HG02981 (cell line): ENCODE data around the gene RHO.
"Not testable (repeated sequence)": the region's sequence is repeated elsewhere in the genome, so short reads cannot be mapped to it uniquely, and the experiment has no call there.

Experiments used
- ATAC-seq: cut with Tn5 transposase; IDR thresholded peaks from one replicate; pipeline ENCODE4 v1.9.1; 2021; ENCODE audit warnings: mild to moderate bottlenecking, moderate library complexity; ENCODE audit not compliant: unreplicated experiment

Gene RHO

DNA sequence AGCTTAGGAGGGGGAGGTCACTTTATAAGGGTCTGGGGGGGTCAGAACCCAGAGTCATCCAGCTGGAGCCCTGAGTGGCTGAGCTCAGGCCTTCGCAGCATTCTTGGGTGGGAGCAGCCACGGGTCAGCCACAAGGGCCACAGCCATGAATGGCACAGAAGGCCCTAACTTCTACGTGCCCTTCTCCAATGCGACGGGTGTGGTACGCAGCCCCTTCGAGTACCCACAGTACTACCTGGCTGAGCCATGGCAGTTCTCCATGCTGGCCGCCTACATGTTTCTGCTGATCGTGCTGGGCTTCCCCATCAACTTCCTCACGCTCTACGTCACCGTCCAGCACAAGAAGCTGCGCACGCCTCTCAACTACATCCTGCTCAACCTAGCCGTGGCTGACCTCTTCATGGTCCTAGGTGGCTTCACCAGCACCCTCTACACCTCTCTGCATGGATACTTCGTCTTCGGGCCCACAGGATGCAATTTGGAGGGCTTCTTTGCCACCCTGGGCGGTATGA is at the start of gene RHO:
TSS of gene RHO (plus strand) at position 51 of the 512 bp plus-strand sequence. CDS start at position 146, 95 bp downstream.
- ATAC-seq: no peak

DNA sequence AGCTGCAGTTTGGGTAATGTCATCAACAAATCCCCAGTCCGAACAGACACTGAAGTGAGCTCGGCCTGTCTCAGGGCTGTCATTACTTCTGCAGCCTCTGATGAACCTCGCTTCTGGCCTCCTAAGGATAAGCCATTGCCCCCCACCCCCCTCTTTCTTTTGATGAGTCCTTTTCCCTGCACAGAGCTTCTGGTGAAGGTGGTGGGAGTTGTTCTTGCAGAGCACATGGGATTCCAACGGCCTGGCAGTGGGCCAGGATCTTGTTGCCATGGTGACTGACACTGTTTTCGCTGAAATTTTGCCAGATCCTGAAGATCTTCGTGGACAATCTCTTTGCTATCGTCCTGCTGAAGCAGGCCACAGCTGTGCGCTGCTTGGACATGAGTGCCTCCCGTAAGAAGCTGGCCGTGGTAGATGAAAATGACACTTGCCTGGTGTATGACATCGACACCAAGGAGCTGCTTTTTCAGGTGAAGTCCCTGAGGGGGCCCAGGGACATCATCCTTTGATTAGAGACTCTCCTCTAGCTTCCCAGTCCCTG is 47.1 kb upstream of the RHO start:
- ATAC-seq: not testable (repeated sequence)

DNA sequence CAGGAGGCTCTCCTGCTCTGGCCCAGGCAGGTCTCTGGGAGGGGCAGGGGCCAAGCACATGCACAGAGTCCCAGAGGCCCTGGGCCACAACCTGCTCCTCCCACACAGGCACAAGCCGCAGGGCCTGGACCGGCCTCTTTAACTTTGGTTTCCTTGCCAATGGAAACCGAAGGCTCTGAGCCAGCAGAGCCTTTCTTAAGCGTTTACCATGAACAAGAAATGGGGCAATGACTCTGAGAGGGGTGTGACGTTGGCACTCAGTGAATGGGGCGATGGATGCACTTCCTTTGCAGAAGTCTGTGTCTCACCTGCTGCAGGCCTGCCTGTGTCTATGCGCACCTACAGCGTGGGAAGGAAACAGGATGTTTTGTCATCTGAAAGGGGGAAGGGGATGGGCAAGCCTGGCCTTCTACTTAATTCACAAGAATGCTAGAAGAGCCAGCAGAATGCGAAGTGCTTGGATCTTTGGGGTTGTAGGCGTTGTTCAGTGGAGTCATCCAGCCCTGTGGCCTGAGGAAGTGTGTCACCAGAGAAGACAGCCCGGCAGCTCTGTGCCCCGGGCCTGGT is 46.6 kb upstream of the RHO start:
- no peak for ATAC-seq

GRCh38 chr3:129482721-129483120 is 45.7 kb upstream of the RHO start:
- no peak for ATAC-seq

DNA sequence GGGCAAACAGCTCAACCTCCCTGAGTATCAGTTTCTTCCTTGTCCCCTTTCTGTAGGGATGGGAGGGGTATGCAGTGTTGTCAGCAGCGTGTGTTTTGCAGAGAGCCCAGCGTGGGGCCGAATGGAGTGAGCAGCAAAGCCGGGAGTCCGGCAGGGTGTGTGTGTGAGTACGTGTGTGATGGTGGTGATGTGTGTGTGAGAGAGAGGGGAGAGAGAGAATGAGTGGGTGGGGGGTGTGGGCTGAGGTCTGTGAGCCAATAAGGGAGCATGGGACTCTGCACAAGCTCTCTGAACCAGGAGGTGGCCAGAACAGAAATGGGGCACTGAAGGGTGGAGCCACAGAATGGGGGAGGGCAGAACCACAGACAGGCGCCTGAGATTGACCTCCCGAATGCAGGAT is 44.6 kb upstream of the RHO start:
- no peak for ATAC-seq

- ATAC-seq: not testable (repeated sequence)
Observed at GRCh38 chr3:129485146-129485545, 43.3 kb upstream of the RHO start.

- no peak for ATAC-seq
Observed at GRCh38 chr3:129485721-129486663, 42.4 kb upstream of the RHO start.

- ATAC-seq: no peak
Observed at GRCh38 chr3:129486664-129487035, 41.8 kb upstream of the RHO start.

- no peak for ATAC-seq
Observed at GRCh38 chr3:129487183-129487867, 41.1 kb upstream of the RHO start.

GRCh38 chr3:129487868-129488335 is 40.5 kb upstream of the RHO start:
- ATAC-seq: not testable (repeated sequence)

- ATAC-seq: not testable (repeated sequence)
Observed at GRCh38 chr3:129489258-129489657, 39.2 kb upstream of the RHO start.

DNA sequence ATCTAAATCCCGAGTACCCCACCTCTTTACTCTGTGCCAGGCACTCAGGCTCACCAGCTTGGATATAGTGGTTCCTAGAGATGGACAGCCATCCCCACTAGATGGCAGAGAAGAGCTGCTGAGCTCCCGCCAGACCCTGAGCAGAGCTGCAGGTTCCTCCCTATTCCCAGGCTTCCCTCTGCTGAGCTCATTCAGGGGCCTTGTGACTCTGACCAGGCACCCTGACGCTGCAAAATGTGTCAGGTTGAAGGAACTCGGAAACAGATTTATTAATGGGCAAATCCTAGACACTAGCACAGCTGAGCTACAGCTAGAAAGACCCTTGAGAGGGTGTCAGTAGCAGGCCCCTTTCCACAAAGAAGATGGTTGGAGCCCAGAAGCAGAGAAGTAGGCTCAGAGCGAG is 38.2 kb upstream of the RHO start:
- ATAC-seq: peak; percentile 86

- not testable (repeated sequence) for ATAC-seq
Observed at GRCh38 chr3:129491077-129491476, 37.4 kb upstream of the RHO start.

DNA sequence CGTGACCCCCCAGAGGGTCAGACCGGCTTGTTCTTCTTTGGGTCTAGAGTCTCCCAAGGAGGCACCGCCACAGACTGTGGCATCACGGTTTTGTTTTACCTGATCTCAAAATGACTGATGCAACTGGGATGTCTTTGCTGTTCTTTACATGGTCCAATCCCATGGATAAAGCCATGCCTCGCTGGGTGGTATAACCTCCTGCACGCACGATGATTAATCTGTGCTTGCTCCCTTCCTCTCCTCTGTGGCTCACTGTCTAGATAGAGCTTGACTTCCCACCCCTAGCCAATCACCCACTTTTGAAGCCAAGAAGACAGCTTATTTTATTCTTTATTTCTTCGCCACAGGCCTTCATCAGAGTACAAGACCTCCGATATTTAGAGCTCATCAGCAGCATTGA is 36.6 kb upstream of the RHO start:
- no peak for ATAC-seq

- no peak for ATAC-seq
Observed at GRCh38 chr3:129492691-129493090, 35.7 kb upstream of the RHO start.

GRCh38 chr3:129493206-129493605 is 35.2 kb upstream of the RHO start:
- ATAC-seq: no peak

GRCh38 chr3:129494499-129494898 is 33.9 kb upstream of the RHO start:
- not testable (repeated sequence) for ATAC-seq

GRCh38 chr3:129495006-129495639 is 33.3 kb upstream of the RHO start:
- ATAC-seq: not testable (repeated sequence)

- ATAC-seq: not testable (repeated sequence)
Observed at GRCh38 chr3:129497876-129498275, 30.6 kb upstream of the RHO start.
